Upper lobe of left lung (tissue), 4 donors: ENCODE data around the gene PSMC4.

Experiments used
- CTCF ChIP-seq, 6 experiments: fragments of 450-650 bp in 4 of 6; fragments of 200-600 bp in 2 of 6; sonication (generic) in 2 of 6; IDR thresholded peaks; one replicate each; pipeline ENCODE4 v1.5.1; 2016 to 2019; ENCODE audit warnings: antibody characterized with exemption in 6 of 6
- EP300 ChIP-seq, 4 donors: sonication (generic); formaldehyde crosslinking; IDR thresholded peaks; one replicate each; pipeline ENCODE4 v1.5.1; 2017; ENCODE audit warnings: antibody characterized with exemption in 4 of 4, control low read depth in 2 of 4
- POLR2A ChIP-seq, 4 donors: fragments of 450-650 bp; IDR thresholded peaks; one replicate each; pipeline ENCODE4 v1.5.1; 2016 to 2017; ENCODE audit warnings: antibody characterized with exemption in 4 of 4, mild to moderate bottlenecking in 2 of 4
- POLR2AphosphoS5 ChIP-seq, 2 donors: sonication (generic); formaldehyde crosslinking; IDR thresholded peaks; one replicate each; pipeline ENCODE4 v1.5.1; 2017; ENCODE audit warnings: antibody characterized with exemption in 2 of 2

DNA sequence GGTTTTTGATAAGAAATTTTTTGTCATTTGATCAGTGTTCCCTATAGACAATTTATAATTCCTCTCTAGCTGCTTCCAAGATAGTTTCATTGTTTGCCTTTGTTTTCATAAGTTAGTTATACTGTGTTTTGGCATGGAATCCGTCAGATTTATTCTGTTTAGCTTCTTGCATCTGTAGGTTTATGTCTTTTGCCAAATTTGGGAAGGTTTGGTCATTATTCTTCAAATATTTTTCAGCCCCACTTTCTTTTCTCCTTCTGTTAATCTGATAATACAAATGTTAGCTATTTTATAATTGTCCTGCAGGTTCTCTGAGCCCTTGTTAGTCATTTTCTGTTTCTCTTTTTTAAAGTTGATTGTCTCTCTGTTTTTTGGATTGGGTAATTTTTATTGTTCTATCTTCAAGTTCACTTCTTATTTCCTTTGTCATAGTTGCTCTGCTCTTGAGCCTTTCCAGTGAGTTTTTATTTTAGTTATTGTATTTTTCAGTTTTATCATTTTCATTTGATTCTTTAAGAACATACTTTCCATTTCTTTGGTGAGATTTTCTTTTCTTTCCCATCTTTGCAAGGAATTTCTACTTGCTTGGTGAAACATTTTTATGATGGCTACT is 30.6 kb upstream of the PSMC4 start:
- TF ChIP-seq CTCF (IDR thresholded peaks at IDR 0.05) (no peak), EP300 (IDR thresholded peaks at IDR 0.05) (no peak), POLR2A (IDR thresholded peaks at IDR 0.05) (no peak), POLR2AphosphoS5 (IDR thresholded peaks at IDR 0.05) (no peak)
